ENCODE results near the gene DENND6B.
A peak's percentile ranks its signal among the peaks of the same experiment; 100 is the strongest.

DENND6B gene

DNA sequence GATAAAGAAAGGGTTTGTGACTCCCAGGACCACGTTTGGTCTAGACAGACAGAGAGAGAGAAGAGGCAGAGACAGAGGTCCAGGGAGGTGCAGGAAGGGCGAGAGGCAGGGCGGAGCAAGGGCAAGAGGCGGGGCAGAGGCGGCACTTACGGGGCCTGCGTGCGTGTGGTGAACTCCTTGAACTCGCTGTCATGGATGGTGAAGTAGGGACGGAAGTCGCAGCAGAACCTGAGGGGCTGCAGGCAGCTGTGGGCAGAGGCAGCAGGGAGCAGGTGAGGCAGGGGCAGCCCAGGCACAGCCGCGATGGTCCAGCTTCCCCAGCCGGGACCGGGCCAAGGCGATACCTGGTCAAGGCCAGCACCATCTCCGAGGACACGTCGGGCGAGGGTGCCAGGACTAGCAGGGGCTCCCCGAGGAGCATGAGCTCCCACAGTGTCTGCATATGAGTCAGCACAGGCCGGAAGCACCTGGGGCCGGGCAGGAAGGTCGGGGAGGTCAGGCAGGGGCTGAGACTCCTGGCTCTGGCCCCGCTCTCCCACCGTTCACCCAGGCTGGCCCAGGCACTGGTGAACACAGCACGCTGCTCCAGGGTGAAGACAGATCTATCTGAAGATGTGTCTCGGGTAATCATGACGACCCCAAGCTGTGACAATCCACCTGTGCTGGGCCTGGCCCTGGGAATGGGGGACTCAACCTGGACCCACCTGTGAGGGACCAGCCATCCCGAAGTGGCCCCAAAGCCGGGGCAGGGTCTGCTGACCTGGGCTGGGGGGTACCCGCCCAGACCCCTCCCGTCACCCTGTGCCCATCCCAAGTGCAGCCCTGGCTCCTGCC is 12.1 kb downstream of the DENND6B start:
- DNase-seq: peak; percentile 74 to 79

GRCh38 chr22:50314081-50314454 is 12.7 kb downstream of the DENND6B start:
- no peak for DNase-seq

GRCh38 chr22:50313600-50313999 is 13.2 kb downstream of the DENND6B start:
- DNase-seq: no peak

GRCh38 chr22:50313021-50313420 is 13.8 kb downstream of the DENND6B start:
- DNase-seq: no peak

- no peak for DNase-seq
These were observed 14.4 kb downstream of the DENND6B start for GRCh38 chr22:50312371-50312770.

GRCh38 chr22:50311606-50312351 is 15.0 kb downstream of the DENND6B start:
- DNase-seq: no peak

GRCh38 chr22:50310949-50311444 is 15.8 kb downstream of the DENND6B start:
- DNase-seq: no peak

GRCh38 chr22:50310031-50310722 is 16.6 kb downstream of the DENND6B start:
- DNase-seq: no peak

DNA sequence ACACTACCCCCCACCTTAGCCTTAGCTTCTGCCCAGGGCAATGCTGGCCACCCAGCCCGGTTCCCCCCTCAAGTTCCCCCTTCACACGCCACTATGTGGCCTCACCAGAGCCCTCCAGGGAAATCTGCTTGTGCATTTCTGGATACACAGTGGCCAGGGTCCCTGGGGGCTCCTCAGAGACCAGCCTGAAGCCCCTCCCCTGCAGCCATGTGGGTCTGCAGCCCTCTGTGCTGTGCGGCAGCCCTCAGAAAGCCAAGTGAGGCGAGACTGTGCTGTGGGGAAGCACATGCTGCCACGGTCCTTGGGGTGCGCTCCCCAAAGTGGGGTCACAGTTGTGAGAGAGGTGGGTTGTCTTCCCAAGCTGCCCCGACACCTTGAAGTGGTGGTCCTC is 17.2 kb downstream of the DENND6B start:
- no peak for DNase-seq

- DNase-seq: no peak
These were observed 17.7 kb downstream of the DENND6B start for GRCh38 chr22:50308986-50309600.

DNA sequence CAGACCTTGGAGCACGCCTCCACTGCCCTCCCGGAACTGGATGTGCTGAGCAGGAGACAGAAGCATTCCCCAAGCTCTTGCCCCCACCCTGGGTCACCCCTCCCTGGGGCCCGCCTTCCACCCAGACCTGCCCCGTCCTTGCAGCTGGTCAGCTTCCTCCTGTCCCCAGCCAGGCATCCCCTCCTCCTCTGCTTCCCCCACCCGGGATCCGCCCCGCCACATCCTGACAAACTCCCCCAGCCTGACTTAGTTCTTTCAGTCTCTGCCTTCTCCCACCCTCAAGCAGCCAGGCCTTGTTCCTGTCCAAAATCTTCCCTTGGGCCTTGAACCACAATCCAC is 18.2 kb downstream of the DENND6B start:
- DNase-seq: peak in 1 of 2 donors; percentile 57

- DNase-seq: no peak
These were observed 18.8 kb downstream of the DENND6B start for GRCh38 chr22:50307890-50308596.

DNA sequence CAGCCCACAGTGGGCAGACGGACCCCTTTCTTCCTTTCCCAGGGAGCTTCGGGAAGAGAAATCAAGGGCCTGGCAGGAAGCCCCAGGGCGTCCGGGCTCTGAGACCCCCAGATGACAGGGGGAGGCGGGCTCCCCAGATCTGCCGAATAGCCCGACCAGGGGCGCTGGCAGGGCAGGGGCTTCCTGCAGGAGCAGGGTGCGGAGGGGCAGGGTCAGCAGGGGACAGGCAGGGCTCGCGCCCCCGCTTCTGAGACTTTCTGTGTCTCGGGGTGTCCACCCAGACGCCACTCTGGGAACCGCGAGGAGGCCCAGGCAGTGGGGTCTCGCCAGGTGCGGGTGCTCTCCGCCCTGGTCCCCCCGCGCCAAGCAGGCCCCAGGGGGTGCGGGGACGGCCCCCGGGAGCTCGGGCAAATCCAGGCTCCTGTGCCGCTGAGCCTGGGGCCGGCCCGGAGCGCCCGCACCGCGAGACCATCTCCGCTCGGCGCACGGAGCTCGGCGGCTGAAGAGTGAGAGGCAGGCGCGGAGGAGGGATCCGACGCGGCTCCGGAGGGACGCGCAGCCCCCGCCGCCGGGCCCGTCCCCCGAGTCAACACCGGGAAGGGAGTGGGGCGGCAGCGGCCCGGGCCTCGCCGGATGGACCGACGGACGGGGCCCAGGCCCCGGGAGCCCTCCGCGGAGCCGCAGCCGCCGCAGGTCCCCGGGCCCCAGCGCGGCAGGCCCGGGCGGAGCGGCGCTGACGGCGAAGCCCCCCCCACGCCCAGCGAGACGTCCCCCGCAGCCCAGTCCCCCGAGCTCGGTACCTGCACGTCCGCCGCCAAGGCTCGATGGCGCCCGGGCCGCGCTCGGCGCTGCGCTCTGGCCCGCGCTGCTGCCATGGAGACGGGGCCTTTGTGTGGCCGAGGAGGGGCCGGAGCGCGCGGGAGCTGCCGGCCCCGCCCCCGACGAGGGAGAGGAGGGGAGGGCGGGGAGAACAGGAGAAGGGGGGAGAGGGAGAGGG is 19.8 kb downstream of the DENND6B start, which contains the start of gene PLXNB2:
PLXNB2 (minus strand) TSS at position 894 of the 997 bp plus-strand sequence. CDS start 17,062 bp downstream, outside the sequence.
- DNase-seq: peak; percentile 38 to 70

GRCh38 chr22:50305923-50306566 is 20.8 kb downstream of the DENND6B start:
- peak in 1 of 2 donors; percentile 74 for DNase-seq

DNA sequence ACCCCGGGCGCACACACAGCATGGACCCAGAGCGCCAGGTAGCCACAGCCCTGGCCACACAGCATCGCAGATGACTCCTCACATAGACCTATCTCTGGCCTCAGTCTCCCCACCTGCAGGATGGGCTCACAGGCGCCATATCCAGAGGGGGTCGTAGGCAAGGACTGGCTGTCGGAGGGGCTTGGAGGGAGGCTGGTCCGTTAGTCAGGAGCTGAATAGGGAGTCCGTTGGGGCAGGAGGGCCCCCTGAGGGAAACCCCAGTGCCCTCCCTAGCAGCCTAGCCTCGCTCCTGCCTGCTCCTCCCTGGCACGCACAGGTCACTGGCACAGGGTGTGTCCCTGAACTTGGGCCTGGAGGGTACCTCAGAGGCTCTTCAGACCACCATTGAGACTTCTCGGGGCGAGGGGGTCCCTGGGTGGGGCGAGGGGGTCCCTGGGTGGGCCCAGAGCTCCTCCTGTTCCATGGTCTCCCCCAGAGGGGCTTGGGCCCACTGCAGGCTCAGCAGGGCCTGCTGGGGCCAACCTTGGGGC is 21.4 kb downstream of the DENND6B start:
- no peak for DNase-seq

GRCh38 chr22:50304528-50305392 is 22.1 kb downstream of the DENND6B start:
- DNase-seq: peak in 1 of 2 donors; percentile 75

DNA sequence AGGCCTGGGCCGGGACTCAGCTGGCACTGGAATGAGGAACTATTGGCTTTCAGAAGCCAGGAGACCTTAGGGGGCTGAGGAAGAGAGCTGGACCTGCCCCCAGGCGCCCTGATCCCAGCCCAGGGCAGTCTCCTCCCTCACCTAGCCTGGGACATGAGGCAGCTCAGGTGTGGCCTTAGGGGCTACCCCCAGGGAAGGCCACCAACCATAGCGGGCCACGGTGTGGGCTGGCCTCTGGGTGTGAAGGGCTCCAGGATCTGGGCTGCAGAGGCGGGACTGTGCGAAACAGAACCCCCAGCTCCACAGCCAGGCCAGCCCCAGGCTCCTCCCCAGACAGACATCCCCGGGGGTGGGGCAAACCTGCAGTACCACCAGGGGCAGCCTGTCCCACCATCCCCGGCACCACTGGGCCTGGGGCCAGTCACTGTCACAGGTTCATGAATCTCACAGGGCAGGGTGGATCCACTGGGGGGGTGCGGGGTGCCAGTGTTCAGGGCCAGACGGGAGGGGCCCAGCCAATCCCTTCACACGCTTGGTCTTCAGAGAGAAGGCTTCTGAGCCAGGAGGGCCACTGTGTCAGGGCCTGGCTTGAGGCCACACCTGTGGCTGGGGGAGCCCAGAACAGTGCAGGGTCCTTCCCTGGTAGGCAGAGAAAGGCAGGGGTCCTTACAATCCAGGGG is 22.8 kb downstream of the DENND6B start:
- peak; percentile 21 to 72 for DNase-seq

GRCh38 chr22:50303515-50303847 is 23.3 kb downstream of the DENND6B start:
- DNase-seq: no peak

DNA sequence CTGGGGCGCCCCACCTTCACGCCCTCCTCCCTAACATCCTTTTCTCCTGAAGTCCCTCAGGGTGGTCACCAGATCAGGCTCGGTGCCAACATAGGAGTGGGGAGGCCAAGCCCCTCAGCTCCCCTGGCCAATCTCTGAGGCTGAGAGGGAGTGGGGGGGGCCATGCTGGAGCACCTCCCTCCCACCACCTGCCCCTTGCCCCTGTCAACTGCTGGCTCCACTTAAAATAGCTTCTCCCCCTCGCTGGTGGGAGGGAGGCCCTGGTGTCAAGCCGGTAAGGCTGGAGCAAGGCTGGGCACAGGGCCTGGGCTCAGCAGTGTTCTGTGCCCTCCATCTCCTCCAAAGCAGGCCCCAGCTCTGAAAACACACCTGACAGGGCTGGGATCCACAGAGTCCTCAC is 24.2 kb downstream of the DENND6B start:
- DNase-seq: no peak

All from CD4-positive, alpha-beta T cell treated with Interleukin-1 beta for 1 hour (primary cell).